MM.1S (cell line): ENCODE measurements around the gene HGFAC.

Experiments
- DNase-seq: peaks from one replicate; pipeline ENCODE4 v3.0.0-alpha.2; 2015
- H2AFZ ChIP-seq: fragments of 300-600 bp; sonication (generic); 2 replicates; pipeline ENCODE4 v1.6.0; 2016; ENCODE audit warnings: antibody characterized with exemption, low read length
- H3F3A ChIP-seq: fragments of 300-600 bp; sonication (generic); 2 replicates; pipeline ENCODE4 v1.6.1; 2016; ENCODE audit warnings: mild to moderate bottlenecking, antibody characterized with exemption, low read length, moderate library complexity, mixed read lengths; ENCODE audit not compliant: insufficient read depth
- H3K27ac ChIP-seq: fragments of 300-600 bp; sonication (generic); 2 replicates; pipeline ENCODE4 v1.5.1; 2016; ENCODE audit warnings: mild to moderate bottlenecking, low read length
- H3K27me3 ChIP-seq: fragments of 300-600 bp; sonication (generic); replicated peaks from 2 replicates; pipeline ENCODE4 v1.6.0; 2016; ENCODE audit warnings: low read length; ENCODE audit not compliant: insufficient read depth
- H3K36me3 ChIP-seq: fragments of 300-600 bp; sonication (generic); replicated peaks from 2 replicates; pipeline ENCODE4 v1.6.1; 2016; ENCODE audit warnings: mild to moderate bottlenecking, low read length, mixed read lengths; ENCODE audit not compliant: insufficient read depth
- H3K4me1 ChIP-seq: fragments of 300-600 bp; sonication (generic); 2 replicates; pipeline ENCODE4 v1.6.1; 2016; ENCODE audit warnings: low read length, mixed read lengths
- H3K4me2 ChIP-seq: fragments of 300-600 bp; sonication (generic); 2 replicates; pipeline ENCODE4 v1.6.0; 2016; ENCODE audit warnings: low read depth, low read length
- H3K4me3 ChIP-seq: fragments of 300-600 bp; sonication (generic); 2 replicates; pipeline ENCODE4 v1.5.1; 2016; ENCODE audit warnings: low read length, mixed read lengths
- H3K79me2 ChIP-seq: fragments of 300-600 bp; sonication (generic); 2 replicates; pipeline ENCODE4 v1.6.1; 2016; ENCODE audit warnings: mixed run types, low read length, mixed read lengths
- H3K9ac ChIP-seq: fragments of 300-600 bp; sonication (generic); 2 replicates; pipeline ENCODE4 v1.6.1; 2016; ENCODE audit warnings: low read length, mixed read lengths
- H3K9me2 ChIP-seq: fragments of 300-600 bp; sonication (generic); replicated peaks from 2 replicates; pipeline ENCODE4 v1.6.1; 2016; ENCODE audit warnings: mild to moderate bottlenecking, low read length, mixed read lengths; ENCODE audit not compliant: insufficient read depth
- H3K9me3 ChIP-seq: fragments of 300-600 bp; sonication (generic); replicated peaks from 2 replicates; pipeline ENCODE4 v1.6.1; 2016; ENCODE audit warnings: mild to moderate bottlenecking, low read length, mixed read lengths; ENCODE audit not compliant: insufficient read depth
- H4K20me1 ChIP-seq: fragments of 300-600 bp; sonication (generic); 2 replicates; pipeline ENCODE4 v1.6.1; 2016; ENCODE audit warnings: mild to moderate bottlenecking, low read length, moderate library complexity, mixed read lengths; ENCODE audit not compliant: insufficient read depth
- CTCF ChIP-seq: fragments of 300-600 bp; sonication (generic); IDR thresholded peaks from 2 replicates; pipeline ENCODE4 v1.5.1; 2016; ENCODE audit warnings: antibody characterized with exemption, low read length, mixed read lengths
- EZH2 ChIP-seq: fragments of 300-600 bp; sonication (generic); optimal IDR thresholded peaks from 2 replicates; pipeline ENCODE3; 2017; ENCODE audit warnings: low read depth, mild to moderate bottlenecking, antibody characterized with exemption, low read length, mixed read lengths
- EZH2phosphoT487 ChIP-seq: fragments of 300-600 bp; sonication (generic); IDR thresholded peaks from 2 replicates; pipeline ENCODE4 v1.6.1; 2018; ENCODE audit warnings: antibody characterized with exemption, low read length

Gene HGFAC

GRCh38 chr4:3467601-3468031 lies 25.8 kb downstream of the HGFAC start:
- no peaks in the 10 kb centered on the region for H3F3A ChIP-seq
- no peaks in the 10 kb centered on the region for H3K9me3 ChIP-seq
- H3K4me2 ChIP-seq: no peak overlapping the region
- no peak overlapping the region for H3K4me3 ChIP-seq
- no peak overlapping the region for H3K9ac ChIP-seq
- H3K27ac ChIP-seq: no peak overlapping the region
- no peaks in the 10 kb centered on the region for H3K4me1 ChIP-seq
- H3K79me2 ChIP-seq: no peaks in the 10 kb centered on the region
- H2AFZ ChIP-seq: no peak overlapping the region
- no peaks in the 10 kb centered on the region for H4K20me1 ChIP-seq
- DNase-seq: no peak
- no peak for TF ChIP-seq CTCF
- no peak for TF ChIP-seq EZH2phosphoT487
- TF ChIP-seq EZH2: no peak
- H3K27me3 ChIP-seq: peaks cover 71% of the 10 kb centered on the region
- H3K9me2 ChIP-seq: no peaks in the 10 kb centered on the region
- no peaks in the 10 kb centered on the region for H3K36me3 ChIP-seq

- H3K4me1 ChIP-seq: no peaks in the 10 kb centered on the region
Observed at GRCh38 chr4:3468154-3468553, 26.4 kb downstream of the HGFAC start.

GRCh38 chr4:3468804-3469203 lies 27.0 kb downstream of the HGFAC start:
- H3K4me1 ChIP-seq: no peaks in the 10 kb centered on the region

More at GRCh38 chr4:3468154-3468553, 26.4 kb downstream of the HGFAC start:
- Histone ChIP-seq H3K27ac (no peak overlapping the region), H3K36me3 (no peaks in the 10 kb centered on the region), H3K9me3 (no peaks in the 10 kb centered on the region), H3F3A (no peaks in the 10 kb centered on the region), H3K4me2 (no peak overlapping the region), H4K20me1 (no peaks in the 10 kb centered on the region), H3K27me3 (peaks cover 73% of the 10 kb centered on the region), H3K9ac (no peak overlapping the region), H2AFZ (no peak overlapping the region), H3K4me3 (no peak overlapping the region), H3K79me2 (no peaks in the 10 kb centered on the region), H3K9me2 (no peaks in the 10 kb centered on the region)
- DNase-seq: no peak
- TF ChIP-seq EZH2phosphoT487: no peak
- TF ChIP-seq CTCF: no peak
- no peak for TF ChIP-seq EZH2

More at GRCh38 chr4:3468804-3469203, 27.0 kb downstream of the HGFAC start:
- no peak overlapping the region for H3K4me2 ChIP-seq
- no peak for DNase-seq
- no peaks in the 10 kb centered on the region for H3F3A ChIP-seq
- no peak overlapping the region for H3K9ac ChIP-seq
- no peaks in the 10 kb centered on the region for H4K20me1 ChIP-seq
- peaks cover 76% of the 10 kb centered on the region for H3K27me3 ChIP-seq
- no peaks in the 10 kb centered on the region for H3K79me2 ChIP-seq
- H3K36me3 ChIP-seq: no peaks in the 10 kb centered on the region
- H3K9me3 ChIP-seq: no peaks in the 10 kb centered on the region
- no peak overlapping the region for H2AFZ ChIP-seq
- TF ChIP-seq EZH2 (no peak), CTCF (no peak)
- H3K27ac ChIP-seq: no peak overlapping the region
- H3K9me2 ChIP-seq: no peaks in the 10 kb centered on the region
- H3K4me3 ChIP-seq: no peak overlapping the region
